Measurements from ENCODE around the gene CD99.

Gene CD99

GRCh38 chrX:2656257-2656836 is 34.7 kb upstream of the CD99 start:
- H2AFZ ChIP-seq (ENCODE audit: low read depth, low read length, severe bottlenecking) = no peak overlapping the region
- H3K27me3 ChIP-seq (ENCODE audit: low read length) = no peaks in the 10 kb centered on the region
- no peak overlapping the region for H3K9ac ChIP-seq (ENCODE audit: low read length)
- no peaks in the 10 kb centered on the region for H3K36me3 ChIP-seq (ENCODE audit: low read length)
- H3K4me2 ChIP-seq (ENCODE audit: low read depth, low read length, poor library complexity, severe bottlenecking) = no peak overlapping the region
- H3K9me3 ChIP-seq (ENCODE audit: insufficient read depth, low read length) = no peaks in the 10 kb centered on the region
- H3K4me3 ChIP-seq (ENCODE audit: insufficient read depth, low read length, poor library complexity, severe bottlenecking) = no peak overlapping the region
- H3F3A ChIP-seq (ENCODE audit: insufficient read depth) = no peaks in the 10 kb centered on the region
- TF ChIP-seq EZH2phosphoT487 (conservative IDR thresholded peaks at IDR 0.05; ENCODE audit: low read length) (no peak), CTCF (IDR thresholded peaks at IDR 0.05; ENCODE audit: insufficient read depth, low read length, poor library complexity, severe bottlenecking) (no peak)
- H3K9me2 ChIP-seq (replicated peaks; ENCODE audit: insufficient read depth, low read length) = no peaks in the 10 kb centered on the region
- H3K27ac ChIP-seq (ENCODE audit: low read depth, low read length) = no peak overlapping the region
- no peaks in the 10 kb centered on the region for H3K79me2 ChIP-seq (ENCODE audit: insufficient read depth, low read length)
- H4K20me1 ChIP-seq (ENCODE audit: low read depth, low read length) = no peaks in the 10 kb centered on the region

DNA sequence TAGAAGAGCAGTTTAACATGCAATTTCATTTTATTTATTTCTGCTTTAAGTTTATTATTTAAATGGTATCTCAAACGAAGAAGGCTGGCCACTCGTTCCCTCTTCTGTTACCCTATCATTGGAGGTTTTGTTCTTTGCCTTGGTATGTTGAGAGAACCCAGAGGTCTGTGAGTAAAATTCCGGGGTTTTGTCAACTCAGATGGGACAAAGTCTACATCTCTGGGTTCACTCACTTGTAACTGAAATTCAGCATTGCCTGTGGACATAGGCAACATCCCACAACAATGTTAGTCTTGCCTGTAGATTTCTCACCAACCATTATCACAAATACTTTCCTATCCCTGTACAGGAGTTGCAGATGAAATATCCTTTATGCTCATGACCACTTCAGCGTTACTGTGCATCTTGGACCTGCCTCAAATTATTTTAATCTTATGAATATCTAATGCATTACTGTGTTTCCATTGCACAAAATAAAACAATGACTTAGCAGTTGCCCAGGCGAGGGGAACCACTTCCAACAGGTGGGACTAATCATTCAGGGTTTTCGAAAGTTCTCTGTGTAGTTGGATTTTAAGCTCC is 33.5 kb upstream of the CD99 start:
- no peaks in the 10 kb centered on the region for H4K20me1 ChIP-seq (ENCODE audit: low read depth, low read length)
- no peak overlapping the region for H3K4me2 ChIP-seq (ENCODE audit: low read depth, low read length, poor library complexity, severe bottlenecking)
- H3K9me2 ChIP-seq (replicated peaks; ENCODE audit: insufficient read depth, low read length) = no peaks in the 10 kb centered on the region
- H3K79me2 ChIP-seq (ENCODE audit: insufficient read depth, low read length) = no peaks in the 10 kb centered on the region
- H3K9me3 ChIP-seq (ENCODE audit: insufficient read depth, low read length) = no peaks in the 10 kb centered on the region
- H3K36me3 ChIP-seq (ENCODE audit: low read length) = no peaks in the 10 kb centered on the region
- H2AFZ ChIP-seq (ENCODE audit: low read depth, low read length, severe bottlenecking) = no peak overlapping the region
- no peak overlapping the region for H3K9ac ChIP-seq (ENCODE audit: low read length)
- H3F3A ChIP-seq (ENCODE audit: insufficient read depth) = no peaks in the 10 kb centered on the region
- no peak overlapping the region for H3K27ac ChIP-seq (ENCODE audit: low read depth, low read length)
- H3K27me3 ChIP-seq (ENCODE audit: low read length) = no peaks in the 10 kb centered on the region
- TF ChIP-seq CTCF (IDR thresholded peaks at IDR 0.05; ENCODE audit: insufficient read depth, low read length, poor library complexity, severe bottlenecking) = no peak
- no peak for TF ChIP-seq EZH2phosphoT487 (conservative IDR thresholded peaks at IDR 0.05; ENCODE audit: low read length)
- H3K4me3 ChIP-seq (ENCODE audit: insufficient read depth, low read length, poor library complexity, severe bottlenecking) = no peak overlapping the region

GRCh38 chrX:2658585-2659292 is 32.4 kb upstream of the CD99 start:
- H3K4me3 ChIP-seq (ENCODE audit: insufficient read depth, low read length, poor library complexity, severe bottlenecking) = no peak overlapping the region
- H3K36me3 ChIP-seq (ENCODE audit: low read length) = no peaks in the 10 kb centered on the region
- H3K27ac ChIP-seq (ENCODE audit: low read depth, low read length) = no peak overlapping the region
- H3K4me2 ChIP-seq (ENCODE audit: low read depth, low read length, poor library complexity, severe bottlenecking) = no peak overlapping the region
- no peaks in the 10 kb centered on the region for H4K20me1 ChIP-seq (ENCODE audit: low read depth, low read length)
- no peaks in the 10 kb centered on the region for H3K79me2 ChIP-seq (ENCODE audit: insufficient read depth, low read length)
- H3K9me2 ChIP-seq (replicated peaks; ENCODE audit: insufficient read depth, low read length) = no peaks in the 10 kb centered on the region
- no peaks in the 10 kb centered on the region for H3K27me3 ChIP-seq (ENCODE audit: low read length)
- no peak overlapping the region for H3K9ac ChIP-seq (ENCODE audit: low read length)
- H3F3A ChIP-seq (ENCODE audit: insufficient read depth) = no peaks in the 10 kb centered on the region
- TF ChIP-seq CTCF (IDR thresholded peaks at IDR 0.05; ENCODE audit: insufficient read depth, low read length, poor library complexity, severe bottlenecking) (no peak), EZH2phosphoT487 (conservative IDR thresholded peaks at IDR 0.05; ENCODE audit: low read length) (no peak)
- H3K9me3 ChIP-seq (ENCODE audit: insufficient read depth, low read length) = no peaks in the 10 kb centered on the region
- H2AFZ ChIP-seq (ENCODE audit: low read depth, low read length, severe bottlenecking) = no peak overlapping the region

Measured in SU-DHL-6 (cell line).